K562 (cell line): ENCODE measurements around the gene MEIKIN. TPM values are rescaled to one million over a fixed set of nuclear protein-coding genes. Genes with fewer than 3 reads are reported as not detected.

Experiments used
- ADNP ChIP-seq: fragments of 200-800 bp; sonication (Bioruptor generic); IDR thresholded peaks from 2 replicates; pipeline ENCODE4 v1.6.1; 2016; ENCODE audit warnings: missing genetic modification characterization, missing compliant biosample characterization
- CREM ChIP-seq: IDR thresholded peaks from 2 replicates; pipeline ENCODE4 v1.6.1; 2014; ENCODE audit warnings: antibody characterized with exemption, low read depth
- EP400 ChIP-seq: fragments of 450-650 bp; IDR thresholded peaks from 2 replicates; pipeline ENCODE4 v1.6.1; 2017; ENCODE audit warnings: antibody characterized with exemption, mild to moderate bottlenecking, moderate library complexity
- NFRKB ChIP-seq: fragments of 450-650 bp; IDR thresholded peaks from 2 replicates; pipeline ENCODE4 v1.6.1; 2016; ENCODE audit warnings: low read depth
- NUFIP1 ChIP-seq: fragments of 450-650 bp; IDR thresholded peaks from 2 replicates; pipeline ENCODE4 v1.6.1; 2018; ENCODE audit not compliant: partially characterized antibody
- PHF8 ChIP-seq: fragments of 200-600 bp; sonication (generic); IDR thresholded peaks from 2 replicates; pipeline ENCODE4 v1.6.1; 2012; ENCODE audit warnings: mixed run types, mild to moderate bottlenecking, inconsistent platforms, low read length, moderate library complexity, borderline replicate concordance
- PML ChIP-seq: IDR thresholded peaks from 2 replicates; pipeline ENCODE4 v1.6.1; 2012; ENCODE audit warnings: low read length, inconsistent platforms
- PRDM10 ChIP-seq: fragments of 450-650 bp; IDR thresholded peaks from 2 replicates; pipeline ENCODE4 v1.6.1; 2018; ENCODE audit not compliant: partially characterized antibody
- RAD51 ChIP-seq: fragments of 450-650 bp; IDR thresholded peaks from 2 replicates; pipeline ENCODE4 v1.7.1; 2016; ENCODE audit warnings: low read depth, mild to moderate bottlenecking, borderline replicate concordance
- SMARCC2 ChIP-seq: fragments of 450-650 bp; IDR thresholded peaks from 2 replicates; pipeline ENCODE4 v1.6.1; 2017; ENCODE audit warnings: antibody characterized with exemption, moderate library complexity, mild to moderate bottlenecking, low read depth
- SPI1 ChIP-seq: IDR thresholded peaks from 2 replicates; pipeline ENCODE4 v1.6.1; 2011; ENCODE audit warnings: low read depth, low read length, control low read depth, borderline replicate concordance
- TAF1 ChIP-seq: IDR thresholded peaks from 2 replicates; pipeline ENCODE4 v1.6.1; 2011; ENCODE audit warnings: mild to moderate bottlenecking, low read length, moderate library complexity; ENCODE audit not compliant: insufficient read depth, control insufficient read depth, severe bottlenecking; ENCODE audit errors: extremely low read depth
- TBL1XR1 ChIP-seq, 2 experiments: IDR thresholded peaks; 2 replicates each; pipeline ENCODE4 v1.6.1; 2012; ENCODE audit warnings: improper control_type of control experiment in 2 of 2, low read length in 2 of 2, mild to moderate bottlenecking in 1 of 2
- TCF7 ChIP-seq: sonication (generic); IDR thresholded peaks from 2 replicates; pipeline ENCODE4 v1.6.1; 2016; ENCODE audit warnings: antibody characterized with exemption, borderline replicate concordance
- ZBED1 ChIP-seq: IDR thresholded peaks from 2 replicates; pipeline ENCODE4 v1.6.1; 2014
- ZBTB26 ChIP-seq: fragments of 450-650 bp; formaldehyde crosslinking; IDR thresholded peaks from 2 replicates; pipeline ENCODE4 v1.4.0; 2022; ENCODE audit warnings: missing genetic modification characterization
- ZC3H8 ChIP-seq: fragments of 450-650 bp; IDR thresholded peaks from 2 replicates; pipeline ENCODE4 v1.6.1; 2017
- ZNF23 ChIP-seq: fragments of 250-450 bp; sonication (Bioruptor Pico); IDR thresholded peaks from 2 replicates; pipeline ENCODE4 v1.4.0; 2020; ENCODE audit warnings: mild to moderate bottlenecking
- ZNF263 ChIP-seq: sonication (generic); formaldehyde crosslinking; IDR thresholded peaks from 2 replicates; pipeline ENCODE4 v1.8.0; 2022; ENCODE audit warnings: mild to moderate bottlenecking, missing genetic modification reagents, borderline replicate concordance
- ZNF740 ChIP-seq, 3 experiments: fragments of 200-800 bp in 1 of 3; sonication (Bioruptor generic) in 1 of 3; sonication (generic) in 1 of 3; formaldehyde crosslinking in 1 of 3; IDR thresholded peaks; 2 replicates each; pipeline versions ENCODE4 v1.6.1 to v1.8.0; 2016 to 2022; ENCODE audit warnings: mild to moderate bottlenecking in 2 of 3, missing compliant biosample characterization in 2 of 3, missing genetic modification characterization in 2 of 3, missing genetic modification reagents in 1 of 3
- ZNF780A ChIP-seq: fragments of 250-450 bp; sonication (Bioruptor Pico); IDR thresholded peaks from 2 replicates; pipeline ENCODE4 v1.5.0; 2021; ENCODE audit warnings: mild to moderate bottlenecking
- polyA plus RNA-seq, 8 experiments: library from polyadenylated mRNA; depleted of rRNA in 4 of 8; stranded (reverse) in 5 of 8; unstranded in 3 of 8; fragments of >200 nt; fragmentation: Nextera tagmentation in 2 of 8; fragmentation: Illumina TruSeq in 1 of 8; extraction: Ambion mirVana in 2 of 8; extraction: Trizol in 1 of 8; gene quantifications; 2 replicates each; pipeline versions ENCODE4 v1.2.1 to v1.2.3, GENCODE V29; 2011 to 2014; ENCODE audit warnings: inconsistent platforms in 1 of 8, missing spikeins in 1 of 8
- total RNA-seq, 7 experiments: library from RNA; depleted of rRNA in 6 of 7; stranded (reverse); fragments of >200 nt in 6 of 7; fragmentation: Illumina TruSeq in 2 of 7; extraction: Trizol in 2 of 7; gene quantifications; 2 replicates each; pipeline versions ENCODE4 v1.2.1 to v1.2.3, GENCODE V29; 2011 to 2021; ENCODE audit warnings: low replicate concordance in 1 of 7

Gene MEIKIN
- total and polyA plus RNA-seq, 9 of the 15 experiments (the other 6 are each of a cell fraction or from before 2014, with no cell fraction given), result 0.18 TPM; not detected in 8

GRCh38 chr5:131795879-131796792, 149.3 kb downstream of the MEIKIN start (continued):
- peak; percentile 30; the same call in 1 of the 2 replicates for TF ChIP-seq TCF7
- TF ChIP-seq ADNP (tag), result no peak
- TF ChIP-seq RAD51, result no peak
- no peak for TF ChIP-seq SPI1
- TF ChIP-seq ZBTB26 (CRISPR knock-in tag), result no peak
- peak; percentile 57; the same call in 1 of the 2 replicates for TF ChIP-seq ZBED1
- no peak for TF ChIP-seq ZNF780A (CRISPR knock-in tag)
- TF ChIP-seq CREM, result 0 out of 2 replicates have a peak, but pooled peaks have one; percentile 8
- TF ChIP-seq TAF1, result no peak
- TF ChIP-seq ZC3H8, result no peak
- TF ChIP-seq PRDM10, result no peak
- no peak for TF ChIP-seq ZNF23 (CRISPR knock-in tag)
- TF ChIP-seq EP400, result no peak
- peak; percentile 4; the same call in 1 of the 2 replicates for TF ChIP-seq PML
- TF ChIP-seq ZNF263 (CRISPR knock-in tag), result peak; percentile 73; the same call in 1 of the 2 replicates
- no peak; the same call in 1 of the 2 replicates for TF ChIP-seq ZNF740 (CRISPR knock-in tag; IDR thresholded peaks at IDR 0.05)
- no peak for TF ChIP-seq ZNF740 (tag; IDR thresholded peaks at IDR 0.05)
- no peak for TF ChIP-seq NFRKB
- TF ChIP-seq TBL1XR1 (IDR thresholded peaks at IDR 0.05; ENCODE audit: low read length in 2 of 2), result no peak
- no peak for TF ChIP-seq NUFIP1
- TF ChIP-seq SMARCC2, result no peak
- no peak for TF ChIP-seq PHF8
